Calu3 (cell line): ENCODE results near the gene DNAH17. TPM values are rescaled to one million over a fixed set of nuclear protein-coding genes. Genes with fewer than 3 reads are reported as not detected.

Source experiments
- BruUV-seq: library from RNA; stranded (reverse); fragments of 400-500 nt; replicated peaks from 2 replicates; lab custom pipeline; 2021; lab: Mats Ljungman, UMichigan
- CTCF ChIA-PET: fragments of 300-600 bp; sonication (Branson Sonifier 250); formaldehyde crosslinking; loops from one replicate; lab custom pipeline; 2022; ENCODE audit warnings: antibody characterized with exemption; lab: Charles Lee
- DNase-seq: peaks from one replicate; pipeline ENCODE4 v3.0.0; 2022
- H3K27ac Mint-ChIP-seq: one replicate; pipeline ENCODE4 v1.8.0; 2022; ENCODE audit warnings: mixed read lengths; ENCODE audit not compliant: unreplicated experiment
- H3K27me3 Mint-ChIP-seq: one replicate; pipeline ENCODE4 v1.8.0; 2022; ENCODE audit warnings: mixed read lengths; ENCODE audit not compliant: unreplicated experiment
- H3K36me3 Mint-ChIP-seq: one replicate; pipeline ENCODE4 v1.8.0; 2022; ENCODE audit warnings: mild to moderate bottlenecking, moderate library complexity, mixed read lengths; ENCODE audit not compliant: insufficient read depth, unreplicated experiment
- H3K4me1 Mint-ChIP-seq: one replicate; pipeline ENCODE4 v1.8.0; 2022; ENCODE audit warnings: mild to moderate bottlenecking, low read depth, mixed read lengths; ENCODE audit not compliant: unreplicated experiment
- H3K4me3 Mint-ChIP-seq: one replicate; pipeline ENCODE4 v1.8.0; 2022; ENCODE audit warnings: mild to moderate bottlenecking, low read depth, moderate library complexity, mixed read lengths; ENCODE audit not compliant: unreplicated experiment
- H3K9me3 Mint-ChIP-seq: one replicate; pipeline ENCODE4 v1.8.0; 2022; ENCODE audit warnings: low read depth, mixed read lengths; ENCODE audit not compliant: unreplicated experiment
- intact Hi-C: fragments of 100-400 bp; cut with micrococcal nuclease; formaldehyde crosslinking; loops from one replicate; pipeline ENCODE4 v1.10.0; 2022; ENCODE audit not compliant: unreplicated experiment
- total RNA-seq: library from RNA; stranded (reverse); gene quantifications from 2 replicates; pipeline ENCODE4 v1.2.3, GENCODE V29; 2022
- TF ChIP-seq, protein P1 (sequence below): fragments of 200-600 bp; IDR thresholded peaks from one replicate; pipeline ENCODE4 v1.8.0; 2022; ENCODE audit warnings: antibody characterized with exemption; ENCODE audit not compliant: unreplicated experiment

Gene DNAH17
- total RNA-seq, 1 experiment from 2014 or later: 0.19 TPM

DNA sequence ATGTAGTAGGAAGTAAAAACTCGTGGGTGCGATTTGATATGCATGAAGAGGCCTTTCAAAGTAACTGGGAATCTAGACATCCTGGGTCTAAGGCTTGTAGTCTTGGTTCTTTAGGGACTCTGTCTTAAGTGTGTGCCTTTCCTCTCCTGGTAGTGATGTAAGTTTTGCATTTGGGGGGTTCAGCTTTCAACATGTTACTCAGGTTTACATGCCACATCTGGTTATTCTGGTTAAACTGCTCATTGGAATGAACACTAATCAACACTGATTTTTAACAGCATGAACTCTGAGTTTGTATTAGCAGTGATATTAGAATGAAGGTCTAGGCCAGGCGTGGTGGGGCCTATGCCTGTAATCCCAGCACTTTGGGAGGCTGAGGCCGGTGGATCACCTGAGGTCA lies 183.6 kb downstream of the DNAH17 start:
- H3K4me3 Mint-ChIP-seq: no peak overlapping the region
- H3K9me3 Mint-ChIP-seq: no peaks in the 10 kb centered on the region
- H3K36me3 Mint-ChIP-seq: peaks cover 40% of the 10 kb centered on the region
- H3K27ac Mint-ChIP-seq: no peak overlapping the region
- no TSS peak for BruUV-seq
- TF ChIP-seq, protein P1, sequence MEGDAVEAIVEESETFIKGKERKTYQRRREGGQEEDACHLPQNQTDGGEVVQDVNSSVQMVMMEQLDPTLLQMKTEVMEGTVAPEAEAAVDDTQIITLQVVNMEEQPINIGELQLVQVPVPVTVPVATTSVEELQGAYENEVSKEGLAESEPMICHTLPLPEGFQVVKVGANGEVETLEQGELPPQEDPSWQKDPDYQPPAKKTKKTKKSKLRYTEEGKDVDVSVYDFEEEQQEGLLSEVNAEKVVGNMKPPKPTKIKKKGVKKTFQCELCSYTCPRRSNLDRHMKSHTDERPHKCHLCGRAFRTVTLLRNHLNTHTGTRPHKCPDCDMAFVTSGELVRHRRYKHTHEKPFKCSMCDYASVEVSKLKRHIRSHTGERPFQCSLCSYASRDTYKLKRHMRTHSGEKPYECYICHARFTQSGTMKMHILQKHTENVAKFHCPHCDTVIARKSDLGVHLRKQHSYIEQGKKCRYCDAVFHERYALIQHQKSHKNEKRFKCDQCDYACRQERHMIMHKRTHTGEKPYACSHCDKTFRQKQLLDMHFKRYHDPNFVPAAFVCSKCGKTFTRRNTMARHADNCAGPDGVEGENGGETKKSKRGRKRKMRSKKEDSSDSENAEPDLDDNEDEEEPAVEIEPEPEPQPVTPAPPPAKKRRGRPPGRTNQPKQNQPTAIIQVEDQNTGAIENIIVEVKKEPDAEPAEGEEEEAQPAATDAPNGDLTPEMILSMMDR: no peak
- no peaks in the 10 kb centered on the region for H3K27me3 Mint-ChIP-seq
- no peak for DNase-seq
- intact Hi-C loops: no loop called here
- peaks cover 28% of the 10 kb centered on the region for H3K4me1 Mint-ChIP-seq
- CTCF ChIA-PET: no interaction called here

DNA sequence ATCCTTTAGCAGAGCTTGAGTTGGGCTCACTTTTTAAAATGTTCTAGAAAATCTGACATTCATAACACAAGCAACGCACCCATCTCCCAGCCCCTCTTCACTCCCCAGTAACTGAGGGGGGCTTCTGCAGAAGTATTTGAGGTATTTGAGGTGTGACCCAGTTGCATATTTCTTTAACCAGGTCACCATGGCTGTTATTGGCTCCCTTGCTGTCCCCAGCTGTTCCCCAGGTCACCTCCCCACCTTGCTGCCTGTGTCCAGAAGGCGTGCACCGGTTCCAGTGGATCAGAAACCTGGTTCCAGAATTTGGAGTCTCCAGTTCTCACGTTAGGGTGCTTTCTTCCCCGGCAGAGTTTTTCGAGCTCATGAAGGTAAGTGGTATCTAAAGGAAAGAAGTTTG lies 184.9 kb downstream of the DNAH17 start:
- Mint-ChIP-seq H3K27me3 (no peaks in the 10 kb centered on the region), H3K4me1 (peaks cover 28% of the 10 kb centered on the region), H3K27ac (no peak overlapping the region), H3K36me3 (peaks cover 34% of the 10 kb centered on the region), H3K4me3 (no peak overlapping the region), H3K9me3 (no peaks in the 10 kb centered on the region)
- CTCF ChIA-PET: no interaction called here
- intact Hi-C loops: no loop called here
- DNase-seq: no peak
- TF ChIP-seq, protein P1: no peak
- no TSS peak for BruUV-seq

DNA sequence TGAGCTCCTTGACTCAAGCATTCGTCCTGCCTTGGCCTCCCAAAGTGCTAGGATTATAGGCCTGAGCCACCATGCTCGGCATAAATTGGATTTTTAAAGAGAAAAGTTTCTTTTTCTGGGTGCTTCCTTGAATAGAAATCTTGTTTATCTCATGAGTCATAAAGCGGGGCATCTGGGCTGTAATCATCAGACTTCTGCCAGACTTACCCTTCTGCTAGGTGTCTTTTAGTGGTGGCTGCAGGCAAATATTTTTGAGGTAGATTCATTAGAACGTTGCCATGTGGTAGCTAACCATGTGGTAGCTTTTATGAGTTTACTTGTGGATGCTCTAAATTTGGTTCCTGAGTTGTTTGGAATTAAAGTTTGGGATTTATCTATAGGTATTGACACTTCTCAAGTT lies 185.4 kb downstream of the DNAH17 start:
- Mint-ChIP-seq H3K27me3 (no peaks in the 10 kb centered on the region), H3K27ac (no peak overlapping the region), H3K4me1 (peaks cover 29% of the 10 kb centered on the region), H3K4me3 (no peak overlapping the region), H3K9me3 (no peaks in the 10 kb centered on the region), H3K36me3 (peaks cover 32% of the 10 kb centered on the region)
- TF ChIP-seq, protein P1: no peak
- DNase-seq: no peak
- CTCF ChIA-PET: interaction anchor here (0.7 kb wide), 1 partner anchor 31 kb away, joined by 3 read pairs; no protein-coding TSS in a partner anchor
- intact Hi-C loops: no loop called here
- BruUV-seq: no TSS peak

DNA sequence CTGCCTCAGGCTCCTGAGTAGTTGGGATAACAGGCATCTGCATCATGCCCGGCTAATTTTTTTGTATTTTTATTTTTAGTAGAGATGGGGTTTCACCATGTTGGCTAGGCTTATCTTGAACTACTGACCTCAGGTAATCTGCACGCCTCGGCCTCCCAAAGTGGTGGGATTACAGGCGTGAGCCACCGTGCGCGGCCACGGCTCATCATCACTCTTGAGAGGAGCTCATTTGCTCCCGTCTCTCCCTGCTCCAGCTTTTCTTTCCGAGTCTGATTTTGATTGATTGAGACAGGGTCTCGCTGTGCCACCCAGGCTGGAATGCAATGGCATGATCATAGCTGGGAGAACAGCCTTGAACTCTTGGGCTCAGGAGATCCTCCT lies 186.2 kb downstream of the DNAH17 start:
- Mint-ChIP-seq H3K4me3 (no peak overlapping the region), H3K4me1 (peaks cover 37% of the 10 kb centered on the region), H3K27ac (no peak overlapping the region), H3K27me3 (no peaks in the 10 kb centered on the region), H3K36me3 (peaks cover 24% of the 10 kb centered on the region), H3K9me3 (no peaks in the 10 kb centered on the region)
- no peak for DNase-seq
- intact Hi-C loops: no loop called here
- TF ChIP-seq, protein P1: no peak
- CTCF ChIA-PET: interaction anchor here (0.6 to 1.2 kb wide), 3 partner anchors 9 to 156 kb away, joined by 3 to 4 read pairs (median 3); no protein-coding TSS in a partner anchor
- no TSS peak for BruUV-seq
